H1 (cell line): ENCODE measurements around the gene MAGOHB. TPM values are rescaled to one million over a fixed set of nuclear protein-coding genes. Genes with fewer than 3 reads are reported as not detected.

Experiments
- CTCF ChIA-PET: fragments of 300-600 bp; sonication (Branson Sonifier 250); formaldehyde crosslinking; loops from one replicate; lab custom pipeline; 2021; ENCODE audit not compliant: partially characterized antibody; lab: Charles Lee
- POLR2A ChIA-PET: fragments of 300-600 bp; sonication (Branson Sonifier 250); formaldehyde crosslinking; loops from one replicate; lab custom pipeline; 2021; ENCODE audit warnings: inconsistent platforms; ENCODE audit not compliant: partially characterized antibody; lab: Charles Lee
- DNase-seq, 2 experiments: peaks; one replicate each; pipeline versions ENCODE4 v3.0.0 to v3.0.0-alpha.2; 2010 to 2022; ENCODE audit warnings: low spot score in 2 of 2, low read depth in 1 of 2, mixed read lengths in 1 of 2
- FAIRE-seq: peaks from 2 replicates; lab custom pipeline; 2011; peaks lifted over from hg19 to GRCh38; lab: Jason Lieb, UNC
- H2AFZ ChIP-seq: 2 replicates; pipeline ENCODE4 v1.8.1; 2012; ENCODE audit warnings: low read length, inconsistent platforms
- H2AK5ac ChIP-seq: 2 replicates; pipeline ENCODE4 v1.6.1; 2013; ENCODE audit warnings: low read depth, low read length
- H2BK120ac ChIP-seq: replicated peaks from 2 replicates; pipeline ENCODE3; 2013; ENCODE audit warnings: low read depth, low read length, inconsistent platforms
- H2BK12ac ChIP-seq: 2 replicates; pipeline ENCODE4 v1.6.1; 2013; ENCODE audit warnings: low read depth, low read length
- H2BK15ac ChIP-seq: 2 replicates; pipeline ENCODE4 v1.6.1; 2013; ENCODE audit warnings: low read length
- H2BK20ac ChIP-seq: 2 replicates; pipeline ENCODE4 v1.6.1; 2013; ENCODE audit warnings: low read length
- H2BK5ac ChIP-seq: 2 replicates; pipeline ENCODE4 v1.6.1; 2013; ENCODE audit warnings: low read depth, low read length
- H3K14ac ChIP-seq: 2 replicates; pipeline ENCODE4 v1.6.1; 2013; ENCODE audit warnings: inconsistent platforms; ENCODE audit not compliant: insufficient read length
- H3K18ac ChIP-seq: 2 replicates; pipeline ENCODE4 v1.6.1; 2013; ENCODE audit warnings: low read length; ENCODE audit errors: extremely low read depth
- H3K23ac ChIP-seq: 2 replicates; pipeline ENCODE4 v1.6.1; 2013; ENCODE audit warnings: inconsistent platforms; ENCODE audit not compliant: insufficient read length
- H3K23me2 ChIP-seq: 2 replicates; pipeline ENCODE4 v1.6.1; 2013; ENCODE audit warnings: low read depth, low read length
- H3K27ac ChIP-seq: 2 replicates; pipeline ENCODE4 v1.6.1; 2011; ENCODE audit warnings: low read depth, low read length, inconsistent platforms
- H3K27me3 ChIP-seq, 4 experiments: replicated peaks in 1 of 4; 1 replicate in 1 of 4; 2 replicates in 3 of 4; pipeline versions ENCODE4 v1.6.1 to v1.8.1; 2011 to 2013; ENCODE audit warnings: low read length in 3 of 4, mild to moderate bottlenecking in 3 of 4, inconsistent platforms in 2 of 4, mixed read lengths in 2 of 4, moderate library complexity in 1 of 4; ENCODE audit not compliant: control insufficient read depth in 3 of 4, insufficient read depth in 3 of 4; ENCODE audit errors: extremely low read depth in 1 of 4
- H3K36me3 ChIP-seq, 4 experiments: 2 replicates each; pipeline versions ENCODE4 v1.6.1 to v1.8.1; 2011 to 2013; ENCODE audit warnings: mild to moderate bottlenecking in 4 of 4, low read length in 3 of 4, moderate library complexity in 2 of 4, control low read depth in 1 of 4, inconsistent platforms in 1 of 4; ENCODE audit not compliant: insufficient read depth in 4 of 4, control insufficient read depth in 2 of 4
- H3K4ac ChIP-seq: replicated peaks from 2 replicates; pipeline ENCODE3; 2013; ENCODE audit warnings: low read length, low read depth, mixed read lengths, inconsistent platforms; ENCODE audit not compliant: insufficient read length
- H3K4me1 ChIP-seq, 4 experiments: replicated peaks in 1 of 4; 1 replicate in 1 of 4; 2 replicates in 3 of 4; pipeline versions ENCODE4 v1.6.1 to v1.8.1; 2011 to 2013; ENCODE audit warnings: low read length in 3 of 4, inconsistent platforms in 2 of 4, mixed read lengths in 1 of 4; ENCODE audit not compliant: insufficient read depth in 4 of 4, control insufficient read depth in 3 of 4
- H3K4me2 ChIP-seq, 2 experiments: 2 replicates each; pipeline versions ENCODE4 v1.6.1 to v1.8.1; 2011 to 2013; ENCODE audit warnings: low read depth in 2 of 2, low read length in 2 of 2, control low read depth in 1 of 2, inconsistent platforms in 1 of 2, mild to moderate bottlenecking in 1 of 2; ENCODE audit not compliant: insufficient read depth in 1 of 2
- H3K4me3 ChIP-seq, 4 experiments: fragments of 200-600, 300-600 bp in 1 of 4; sonication (generic), shearing (Covaris generic), sonication (Bioruptor Twin) in 1 of 4; 2 replicates each; pipeline versions ENCODE4 v1.5.1 to v1.8.1; 2011 to 2016; ENCODE audit warnings: low read length in 4 of 4, low read depth in 3 of 4, control low read depth in 2 of 4, inconsistent platforms in 2 of 4, mild to moderate bottlenecking in 2 of 4, mixed read lengths in 1 of 4, moderate library complexity in 1 of 4; ENCODE audit not compliant: insufficient read depth in 2 of 4; ENCODE audit errors: extremely low read depth in 1 of 4
- H3K56ac ChIP-seq: replicated peaks from 2 replicates; pipeline ENCODE3; 2013; ENCODE audit warnings: low read depth, mild to moderate bottlenecking, mixed read lengths, low read length, inconsistent platforms; ENCODE audit not compliant: insufficient read length
- H3K79me1 ChIP-seq: 2 replicates; pipeline ENCODE4 v1.6.1; 2013; ENCODE audit warnings: low read depth, low read length, control low read depth
- H3K79me2 ChIP-seq, 2 experiments: 2 replicates each; pipeline versions ENCODE4 v1.6.1 to v1.8.1; 2012 to 2013; ENCODE audit warnings: low read length in 2 of 2, mild to moderate bottlenecking in 2 of 2, inconsistent platforms in 1 of 2; ENCODE audit not compliant: insufficient read depth in 2 of 2, control insufficient read depth in 1 of 2
- H3K9ac ChIP-seq, 4 experiments: replicated peaks in 1 of 4; 1 replicate in 1 of 4; 2 replicates in 3 of 4; pipeline versions ENCODE4 v1.6.1 to v1.8.1; 2011 to 2013; ENCODE audit warnings: low read depth in 3 of 4, low read length in 3 of 4, control low read depth in 2 of 4, mild to moderate bottlenecking in 2 of 4, moderate library complexity in 2 of 4, inconsistent platforms in 1 of 4; ENCODE audit errors: extremely low read depth in 1 of 4
- H3K9me3 ChIP-seq, 2 experiments: 2 replicates each; pipeline versions ENCODE4 v1.6.1 to v1.8.1; 2012 to 2013; ENCODE audit warnings: mild to moderate bottlenecking in 2 of 2, moderate library complexity in 2 of 2, control low read depth in 1 of 2, inconsistent platforms in 1 of 2, low read depth in 1 of 2, low read length in 1 of 2, mixed read lengths in 1 of 2; ENCODE audit not compliant: insufficient read depth in 2 of 2
- H4K20me1 ChIP-seq, 2 experiments: replicated peaks in 1 of 2; 2 replicates each; pipeline versions ENCODE3 to v1.8.1; 2011 to 2013; ENCODE audit warnings: inconsistent platforms in 2 of 2, low read length in 2 of 2, mild to moderate bottlenecking in 1 of 2; ENCODE audit not compliant: insufficient read depth in 2 of 2, control insufficient read depth in 1 of 2
- H4K5ac ChIP-seq: 2 replicates; pipeline ENCODE4 v1.6.1; 2013; ENCODE audit warnings: low read length, low read depth, mixed read lengths, inconsistent platforms; ENCODE audit not compliant: insufficient read length
- H4K8ac ChIP-seq: 2 replicates; pipeline ENCODE4 v1.8.0; 2013; ENCODE audit warnings: mild to moderate bottlenecking, moderate library complexity, low read length, inconsistent platforms; ENCODE audit not compliant: insufficient read depth; ENCODE audit errors: extremely low read depth
- H4K91ac ChIP-seq: replicated peaks from 2 replicates; pipeline ENCODE3; 2013; ENCODE audit warnings: low read length, mixed read lengths, inconsistent platforms; ENCODE audit not compliant: insufficient read length
- MAFK ChIP-seq: IDR thresholded peaks from 2 replicates; pipeline ENCODE4 v1.6.1; 2012; ENCODE audit warnings: low read depth, mild to moderate bottlenecking, improper control_type of control experiment, low read length
- RAD21 ChIP-seq, 2 experiments: IDR thresholded peaks in 1 of 2; conservative IDR thresholded peaks in 1 of 2; 2 replicates each; pipeline ENCODE4 v1.6.1; 2011; ENCODE audit warnings: low read depth in 2 of 2, low read length in 2 of 2, improper control_type of control experiment in 1 of 2, inconsistent platforms in 1 of 2, mild to moderate bottlenecking in 1 of 2, moderate library complexity in 1 of 2
- WGBS, 2 experiments: shearing (Covaris generic) in 1 of 2; methylation state at CpG; one replicate each; pipeline versions ENCODE4 v1.1.6 to v1.1.7; 2013 to 2015; ENCODE audit warnings: low lambda C conversion rate in 2 of 2, mixed read lengths in 2 of 2, inconsistent platforms in 1 of 2, low coverage in 1 of 2, missing lambda C conversion rate in 1 of 2; ENCODE audit not compliant: insufficient replicate concordance in 2 of 2, insufficient coverage in 1 of 2, insufficient read length in 1 of 2; ENCODE audit errors: extremely low coverage in 1 of 2, missing lambda C conversion rate in 1 of 2; 5-methylcytosine and 5-hydroxymethylcytosine counted together
- polyA plus RNA-seq, 7 experiments: library from polyadenylated mRNA; depleted of rRNA in 3 of 7; stranded (reverse) in 5 of 7; unstranded in 2 of 7; fragments of >200 nt in 5 of 7; fragments of 200-250 nt in 2 of 7; gene quantifications; 1 replicate in 5 of 7; 2 replicates in 1 of 7; 4 replicates in 1 of 7; pipeline versions ENCODE4 v1.2.1 to v1.2.3, GENCODE V29; 2011 to 2013; ENCODE audit warnings: missing spikeins in 2 of 7, mixed read lengths in 2 of 7
- total RNA-seq: library from RNA; stranded (reverse); fragmentation: NEBNext Ultra II Directional; extraction: Animal tissue kit (Norgen Biotek cat#: 25700); gene quantifications from 2 replicates; pipeline ENCODE4 v1.2.1, GENCODE V29; 2021

MAGOHB gene
- total and polyA plus RNA-seq, 2 of the 8 experiments (the other 6 are each of a cell fraction or from before 2014, with no cell fraction given), result 21.5 to 53.7 TPM

DNA sequence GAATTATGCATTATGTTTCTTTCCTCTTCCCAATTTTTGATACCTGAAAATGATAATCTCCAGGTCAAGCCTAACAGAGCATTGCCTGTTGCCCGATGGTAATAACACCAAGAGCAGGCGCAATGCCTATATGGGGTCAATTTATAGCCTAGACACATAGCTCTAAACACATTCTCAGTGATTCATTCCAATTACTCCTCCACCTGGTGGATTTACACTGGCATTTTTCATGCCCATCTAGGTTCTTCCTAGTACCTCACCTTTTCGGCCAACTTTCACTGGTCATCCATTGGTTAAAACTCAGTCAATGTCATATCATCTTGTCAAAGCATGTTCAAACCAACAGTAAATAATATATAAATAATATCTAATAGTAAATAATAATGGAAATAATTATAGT, 54.6 kb downstream of the MAGOHB start:
- 98% methylated on average over 3 of the region's 3 CpGs; no CpG with 5 or more reads in 1 of the 2 experiments for WGBS, 2 experiments
- H3K27ac ChIP-seq, result no peak overlapping the region
- TF ChIP-seq RAD21 (IDR thresholded peaks at IDR 0.05 in 1 of 2, conservative IDR thresholded peaks at IDR 0.05 in 1 of 2; ENCODE audit: low read depth in 2 of 2, low read length in 2 of 2) (peak; percentile 16 to 17; a peak in 2 of 4 replicates), MAFK (no peak)
- no peak overlapping the region for H2AFZ ChIP-seq
- no peak overlapping the region for H2BK120ac ChIP-seq
- no peak overlapping the region for H3K4ac ChIP-seq
- H3K9me3 ChIP-seq, result no peaks in the 10 kb centered on the region
- H2BK20ac ChIP-seq, result no peak overlapping the region
- no peak overlapping the region for H3K4me3 ChIP-seq
- CTCF ChIA-PET, result interaction anchor here (0.7 to 3.5 kb wide), 4 partner anchors 192 to 323 kb away, joined by 3 to 19 read pairs (median 12); no protein-coding TSS in a partner anchor
- DNase-seq (no peak), FAIRE-seq (no peak)
- no peak overlapping the region for H4K91ac ChIP-seq
- no peak overlapping the region for H3K23ac ChIP-seq
- no peaks in the 10 kb centered on the region for H3K36me3 ChIP-seq
- POLR2A ChIA-PET, result interaction anchor here (0.6 kb wide), 1 partner anchor 55 kb away, joined by 3 read pairs; the partner anchor contains the start of gene MAGOHB
- H2BK15ac ChIP-seq, result no peak overlapping the region
- H3K18ac ChIP-seq, result no peak overlapping the region
- no peaks in the 10 kb centered on the region for H3K23me2 ChIP-seq
- no peak overlapping the region for H4K8ac ChIP-seq
- H4K5ac ChIP-seq, result no peak overlapping the region
- no peak overlapping the region for H3K4me2 ChIP-seq
- H2AK5ac ChIP-seq, result no peak overlapping the region
- no peaks in the 10 kb centered on the region for H3K27me3 ChIP-seq
- no peak overlapping the region for H2BK5ac ChIP-seq
- no peak overlapping the region for H3K14ac ChIP-seq
- no peaks in the 10 kb centered on the region for H4K20me1 ChIP-seq
- no peak overlapping the region for H2BK12ac ChIP-seq
- H3K56ac ChIP-seq, result no peak overlapping the region
- H3K79me2 ChIP-seq, result no peaks in the 10 kb centered on the region
- H3K9ac ChIP-seq, result no peak overlapping the region
- no peaks in the 10 kb centered on the region for H3K79me1 ChIP-seq
- peaks cover 0 to 5% (median 2%) of the 10 kb centered on the region in 4 experiments; a peak in 2 of 7 replicates for H3K4me1 ChIP-seq
